H1 (cell line): Measurements from ENCODE around the gene PTX3. TPM values are rescaled to one million over a fixed set of nuclear protein-coding genes. Genes with fewer than 3 reads are reported as not detected.

ENCODE experiments used
- CTCF ChIA-PET: fragments of 300-600 bp; sonication (Branson Sonifier 250); formaldehyde crosslinking; loops from one replicate; lab custom pipeline; 2021; ENCODE audit not compliant: partially characterized antibody; lab: Charles Lee
- POLR2A ChIA-PET: fragments of 300-600 bp; sonication (Branson Sonifier 250); formaldehyde crosslinking; loops from one replicate; lab custom pipeline; 2021; ENCODE audit warnings: inconsistent platforms; ENCODE audit not compliant: partially characterized antibody; lab: Charles Lee
- DNase-seq, 2 experiments: peaks; one replicate each; pipeline versions ENCODE4 v3.0.0 to v3.0.0-alpha.2; 2010 to 2022; ENCODE audit warnings: low spot score in 2 of 2, low read depth in 1 of 2, mixed read lengths in 1 of 2
- FAIRE-seq: peaks from 2 replicates; lab custom pipeline; 2011; peaks lifted over from hg19 to GRCh38; lab: Jason Lieb, UNC
- H2AFZ ChIP-seq: 2 replicates; pipeline ENCODE4 v1.8.1; 2012; ENCODE audit warnings: low read length, inconsistent platforms
- H2AK5ac ChIP-seq: 2 replicates; pipeline ENCODE4 v1.6.1; 2013; ENCODE audit warnings: low read depth, low read length
- H2BK120ac ChIP-seq: replicated peaks from 2 replicates; pipeline ENCODE3; 2013; ENCODE audit warnings: low read depth, low read length, inconsistent platforms
- H2BK12ac ChIP-seq: 2 replicates; pipeline ENCODE4 v1.6.1; 2013; ENCODE audit warnings: low read depth, low read length
- H2BK15ac ChIP-seq: 2 replicates; pipeline ENCODE4 v1.6.1; 2013; ENCODE audit warnings: low read length
- H2BK20ac ChIP-seq: 2 replicates; pipeline ENCODE4 v1.6.1; 2013; ENCODE audit warnings: low read length
- H2BK5ac ChIP-seq: 2 replicates; pipeline ENCODE4 v1.6.1; 2013; ENCODE audit warnings: low read depth, low read length
- H3K14ac ChIP-seq: 2 replicates; pipeline ENCODE4 v1.6.1; 2013; ENCODE audit warnings: inconsistent platforms; ENCODE audit not compliant: insufficient read length
- H3K18ac ChIP-seq: 2 replicates; pipeline ENCODE4 v1.6.1; 2013; ENCODE audit warnings: low read length; ENCODE audit errors: extremely low read depth
- H3K23ac ChIP-seq: 2 replicates; pipeline ENCODE4 v1.6.1; 2013; ENCODE audit warnings: inconsistent platforms; ENCODE audit not compliant: insufficient read length
- H3K23me2 ChIP-seq: 2 replicates; pipeline ENCODE4 v1.6.1; 2013; ENCODE audit warnings: low read depth, low read length
- H3K27ac ChIP-seq: 2 replicates; pipeline ENCODE4 v1.6.1; 2011; ENCODE audit warnings: low read depth, low read length, inconsistent platforms
- H3K27me3 ChIP-seq, 4 experiments: replicated peaks in 1 of 4; 1 replicate in 1 of 4; 2 replicates in 3 of 4; pipeline versions ENCODE4 v1.6.1 to v1.8.1; 2011 to 2013; ENCODE audit warnings: low read length in 3 of 4, mild to moderate bottlenecking in 3 of 4, inconsistent platforms in 2 of 4, mixed read lengths in 2 of 4, moderate library complexity in 1 of 4; ENCODE audit not compliant: control insufficient read depth in 3 of 4, insufficient read depth in 3 of 4; ENCODE audit errors: extremely low read depth in 1 of 4
- H3K36me3 ChIP-seq, 4 experiments: 2 replicates each; pipeline versions ENCODE4 v1.6.1 to v1.8.1; 2011 to 2013; ENCODE audit warnings: mild to moderate bottlenecking in 4 of 4, low read length in 3 of 4, moderate library complexity in 2 of 4, control low read depth in 1 of 4, inconsistent platforms in 1 of 4; ENCODE audit not compliant: insufficient read depth in 4 of 4, control insufficient read depth in 2 of 4
- H3K4ac ChIP-seq: replicated peaks from 2 replicates; pipeline ENCODE3; 2013; ENCODE audit warnings: low read length, low read depth, mixed read lengths, inconsistent platforms; ENCODE audit not compliant: insufficient read length
- H3K4me1 ChIP-seq, 4 experiments: replicated peaks in 1 of 4; 1 replicate in 1 of 4; 2 replicates in 3 of 4; pipeline versions ENCODE4 v1.6.1 to v1.8.1; 2011 to 2013; ENCODE audit warnings: low read length in 3 of 4, inconsistent platforms in 2 of 4, mixed read lengths in 1 of 4; ENCODE audit not compliant: insufficient read depth in 4 of 4, control insufficient read depth in 3 of 4
- H3K4me2 ChIP-seq, 2 experiments: 2 replicates each; pipeline versions ENCODE4 v1.6.1 to v1.8.1; 2011 to 2013; ENCODE audit warnings: low read depth in 2 of 2, low read length in 2 of 2, control low read depth in 1 of 2, inconsistent platforms in 1 of 2, mild to moderate bottlenecking in 1 of 2; ENCODE audit not compliant: insufficient read depth in 1 of 2
- H3K4me3 ChIP-seq, 4 experiments: fragments of 200-600, 300-600 bp in 1 of 4; sonication (generic), shearing (Covaris generic), sonication (Bioruptor Twin) in 1 of 4; 2 replicates each; pipeline versions ENCODE4 v1.5.1 to v1.8.1; 2011 to 2016; ENCODE audit warnings: low read length in 4 of 4, low read depth in 3 of 4, control low read depth in 2 of 4, inconsistent platforms in 2 of 4, mild to moderate bottlenecking in 2 of 4, mixed read lengths in 1 of 4, moderate library complexity in 1 of 4; ENCODE audit not compliant: insufficient read depth in 2 of 4; ENCODE audit errors: extremely low read depth in 1 of 4
- H3K56ac ChIP-seq: replicated peaks from 2 replicates; pipeline ENCODE3; 2013; ENCODE audit warnings: low read depth, mild to moderate bottlenecking, mixed read lengths, low read length, inconsistent platforms; ENCODE audit not compliant: insufficient read length
- H3K79me1 ChIP-seq: 2 replicates; pipeline ENCODE4 v1.6.1; 2013; ENCODE audit warnings: low read depth, low read length, control low read depth
- H3K79me2 ChIP-seq, 2 experiments: 2 replicates each; pipeline versions ENCODE4 v1.6.1 to v1.8.1; 2012 to 2013; ENCODE audit warnings: low read length in 2 of 2, mild to moderate bottlenecking in 2 of 2, inconsistent platforms in 1 of 2; ENCODE audit not compliant: insufficient read depth in 2 of 2, control insufficient read depth in 1 of 2
- H3K9ac ChIP-seq, 4 experiments: replicated peaks in 1 of 4; 1 replicate in 1 of 4; 2 replicates in 3 of 4; pipeline versions ENCODE4 v1.6.1 to v1.8.1; 2011 to 2013; ENCODE audit warnings: low read depth in 3 of 4, low read length in 3 of 4, control low read depth in 2 of 4, mild to moderate bottlenecking in 2 of 4, moderate library complexity in 2 of 4, inconsistent platforms in 1 of 4; ENCODE audit errors: extremely low read depth in 1 of 4
- H3K9me3 ChIP-seq, 2 experiments: 2 replicates each; pipeline versions ENCODE4 v1.6.1 to v1.8.1; 2012 to 2013; ENCODE audit warnings: mild to moderate bottlenecking in 2 of 2, moderate library complexity in 2 of 2, control low read depth in 1 of 2, inconsistent platforms in 1 of 2, low read depth in 1 of 2, low read length in 1 of 2, mixed read lengths in 1 of 2; ENCODE audit not compliant: insufficient read depth in 2 of 2
- H4K20me1 ChIP-seq, 2 experiments: replicated peaks in 1 of 2; 2 replicates each; pipeline versions ENCODE3 to v1.8.1; 2011 to 2013; ENCODE audit warnings: inconsistent platforms in 2 of 2, low read length in 2 of 2, mild to moderate bottlenecking in 1 of 2; ENCODE audit not compliant: insufficient read depth in 2 of 2, control insufficient read depth in 1 of 2
- H4K5ac ChIP-seq: 2 replicates; pipeline ENCODE4 v1.6.1; 2013; ENCODE audit warnings: low read length, low read depth, mixed read lengths, inconsistent platforms; ENCODE audit not compliant: insufficient read length
- H4K8ac ChIP-seq: 2 replicates; pipeline ENCODE4 v1.8.0; 2013; ENCODE audit warnings: mild to moderate bottlenecking, moderate library complexity, low read length, inconsistent platforms; ENCODE audit not compliant: insufficient read depth; ENCODE audit errors: extremely low read depth
- H4K91ac ChIP-seq: replicated peaks from 2 replicates; pipeline ENCODE3; 2013; ENCODE audit warnings: low read length, mixed read lengths, inconsistent platforms; ENCODE audit not compliant: insufficient read length
- RXRA ChIP-seq: IDR thresholded peaks from 2 replicates; pipeline ENCODE4 v1.6.1; 2011; ENCODE audit warnings: low read depth, mild to moderate bottlenecking, low read length, moderate library complexity; ENCODE audit not compliant: insufficient read depth
- SP4 ChIP-seq: IDR thresholded peaks from 2 replicates; pipeline ENCODE4 v1.6.1; 2012; ENCODE audit warnings: low read length, inconsistent platforms
- TEAD4 ChIP-seq: IDR thresholded peaks from 2 replicates; pipeline ENCODE4 v1.6.1; 2012; ENCODE audit warnings: low read depth, low read length, inconsistent platforms, mixed read lengths
- USF2 ChIP-seq: IDR thresholded peaks from 2 replicates; pipeline ENCODE4 v1.6.1; 2011; ENCODE audit warnings: low read length, improper control_type of control experiment
- WGBS, 2 experiments: shearing (Covaris generic) in 1 of 2; methylation state at CpG; one replicate each; pipeline versions ENCODE4 v1.1.6 to v1.1.7; 2013 to 2015; ENCODE audit warnings: low lambda C conversion rate in 2 of 2, mixed read lengths in 2 of 2, inconsistent platforms in 1 of 2, low coverage in 1 of 2, missing lambda C conversion rate in 1 of 2; ENCODE audit not compliant: insufficient replicate concordance in 2 of 2, insufficient coverage in 1 of 2, insufficient read length in 1 of 2; ENCODE audit errors: extremely low coverage in 1 of 2, missing lambda C conversion rate in 1 of 2; 5-methylcytosine and 5-hydroxymethylcytosine counted together
- polyA plus RNA-seq, 7 experiments: library from polyadenylated mRNA; depleted of rRNA in 3 of 7; stranded (reverse) in 5 of 7; unstranded in 2 of 7; fragments of >200 nt in 5 of 7; fragments of 200-250 nt in 2 of 7; gene quantifications; 1 replicate in 5 of 7; 2 replicates in 1 of 7; 4 replicates in 1 of 7; pipeline versions ENCODE4 v1.2.1 to v1.2.3, GENCODE V29; 2011 to 2013; ENCODE audit warnings: missing spikeins in 2 of 7, mixed read lengths in 2 of 7
- total RNA-seq: library from RNA; stranded (reverse); fragmentation: NEBNext Ultra II Directional; extraction: Animal tissue kit (Norgen Biotek cat#: 25700); gene quantifications from 2 replicates; pipeline ENCODE4 v1.2.1, GENCODE V29; 2021

Gene PTX3
- total and polyA plus RNA-seq, 2 of the 8 experiments (the other 6 are each of a cell fraction or from before 2014, with no cell fraction given), result 1.2 to 1.7 TPM

DNA sequence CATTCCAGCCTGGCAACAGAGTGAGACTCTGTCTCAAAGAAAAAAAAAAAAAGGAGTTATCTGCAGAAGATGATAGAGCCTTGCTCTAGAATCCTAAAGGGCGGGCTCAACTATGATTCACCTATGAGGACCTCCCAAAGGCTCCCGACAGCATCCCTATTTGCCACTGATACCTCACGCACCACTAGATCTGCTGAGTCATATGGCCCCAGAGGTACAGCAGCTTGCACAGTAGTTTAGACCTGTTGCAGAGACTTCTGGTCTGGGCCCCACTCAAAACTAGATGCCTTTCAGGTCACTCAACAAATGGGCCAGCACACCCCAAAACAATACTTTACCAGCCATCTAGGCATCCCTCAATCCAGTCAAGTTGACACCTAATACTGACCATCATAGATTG, 38.1 kb upstream of the PTX3 start:
- Histone ChIP-seq H3K4ac (no peak overlapping the region), H4K8ac (no peak overlapping the region), H2BK15ac (no peak overlapping the region), H4K91ac (no peak overlapping the region), H3K27me3 (no peaks in the 10 kb centered on the region), H3K27ac (no peak overlapping the region), H2BK20ac (no peak overlapping the region), H3K79me1 (no peaks in the 10 kb centered on the region), H2AFZ (no peak overlapping the region; the same call in 1 of the 2 replicates), H3K4me3 (no peak overlapping the region), H3K9ac (no peak overlapping the region), H4K5ac (no peak overlapping the region), H2AK5ac (no peak overlapping the region), H4K20me1 (no peaks in the 10 kb centered on the region), H3K56ac (no peak overlapping the region), H2BK5ac (no peak overlapping the region), H2BK12ac (no peak overlapping the region), H3K36me3 (no peaks in the 10 kb centered on the region; a peak in 1 of 8 replicates), H3K18ac (no peak overlapping the region), H3K23ac (no peak overlapping the region), H3K9me3 (no peaks in the 10 kb centered on the region), H3K4me2 (no peak overlapping the region), H3K79me2 (no peaks in the 10 kb centered on the region), H2BK120ac (no peak overlapping the region), H3K4me1 (no peaks in the 10 kb centered on the region), H3K23me2 (no peaks in the 10 kb centered on the region), H3K14ac (no peak overlapping the region)
- FAIRE-seq (no peak), DNase-seq (no peak)
- ChIA-PET POLR2A (no interaction called here), CTCF (no interaction called here)
- WGBS, 2 experiments, result 100% methylated on average over 3 of the region's 3 CpGs; no CpG with 5 or more reads in 1 of the 2 experiments
- TF ChIP-seq USF2 (no peak), TEAD4 (no peak), SP4 (no peak), RXRA (no peak)
